T-helper 17 cell (primary cell): Measurements from ENCODE around the gene SFTA2. TPM values are rescaled to one million over a fixed set of nuclear protein-coding genes. Genes with fewer than 3 reads are reported as not detected.

ENCODE experiments used
- ATAC-seq: fragments of 150-1000 bp; cut with Tn5 transposase; 2 replicates; pipeline ENCODE4 v1.10.0; 2021; ENCODE audit warnings: mild to moderate bottlenecking, moderate library complexity
- DNase-seq, 3 donors: peaks; one replicate each; pipeline versions ENCODE4 v3.0.0 to v3.0.0-alpha.2; 2020 to 2021
- H3K9me3 ChIP-seq: one replicate; pipeline ENCODE4 v1.7.0; 2013; ENCODE audit warnings: low read length, mild to moderate bottlenecking; ENCODE audit not compliant: control insufficient read depth, poor library complexity, severe bottlenecking
- H3K27ac Mint-ChIP-seq: one replicate; pipeline ENCODE4 v1.8.0; 2022; ENCODE audit warnings: mild to moderate bottlenecking, moderate library complexity, mixed read lengths
- H3K27me3 Mint-ChIP-seq: one replicate; pipeline ENCODE4 v1.8.0; 2022; ENCODE audit warnings: mixed read lengths
- H3K36me3 Mint-ChIP-seq: one replicate; pipeline ENCODE4 v1.8.0; 2022; ENCODE audit warnings: low read depth, mixed read lengths
- H3K4me1 Mint-ChIP-seq: one replicate; pipeline ENCODE4 v1.8.0; 2022; ENCODE audit warnings: mild to moderate bottlenecking, mixed read lengths
- H3K4me3 Mint-ChIP-seq: one replicate; pipeline ENCODE4 v1.8.0; 2022; ENCODE audit warnings: mild to moderate bottlenecking, moderate library complexity, mixed read lengths
- total RNA-seq, 4 donors: library from RNA in 2 of 4; stranded (reverse) in 2 of 4; gene quantifications; one replicate each; pipeline ENCODE4 v1.2.3 and lab custom pipeline; 2022 to 2026

The SFTA2 gene
- total RNA-seq, 2 donors from 2014 or later = not detected

- H3K4me3 Mint-ChIP-seq = no peak overlapping the region
- peaks cover 40% of the 10 kb centered on the region for H3K4me1 Mint-ChIP-seq
- peaks cover 7% of the 10 kb centered on the region for H3K27me3 Mint-ChIP-seq
- no peak for ATAC-seq
- no peak overlapping the region for H3K27ac Mint-ChIP-seq
- H3K36me3 Mint-ChIP-seq = peaks cover 2% of the 10 kb centered on the region
- DNase-seq = no peak
- no peaks in the 10 kb centered on the region for H3K9me3 ChIP-seq
Observed at GRCh38 chr6:30882204-30882758, 49.7 kb downstream of the SFTA2 start.

DNA sequence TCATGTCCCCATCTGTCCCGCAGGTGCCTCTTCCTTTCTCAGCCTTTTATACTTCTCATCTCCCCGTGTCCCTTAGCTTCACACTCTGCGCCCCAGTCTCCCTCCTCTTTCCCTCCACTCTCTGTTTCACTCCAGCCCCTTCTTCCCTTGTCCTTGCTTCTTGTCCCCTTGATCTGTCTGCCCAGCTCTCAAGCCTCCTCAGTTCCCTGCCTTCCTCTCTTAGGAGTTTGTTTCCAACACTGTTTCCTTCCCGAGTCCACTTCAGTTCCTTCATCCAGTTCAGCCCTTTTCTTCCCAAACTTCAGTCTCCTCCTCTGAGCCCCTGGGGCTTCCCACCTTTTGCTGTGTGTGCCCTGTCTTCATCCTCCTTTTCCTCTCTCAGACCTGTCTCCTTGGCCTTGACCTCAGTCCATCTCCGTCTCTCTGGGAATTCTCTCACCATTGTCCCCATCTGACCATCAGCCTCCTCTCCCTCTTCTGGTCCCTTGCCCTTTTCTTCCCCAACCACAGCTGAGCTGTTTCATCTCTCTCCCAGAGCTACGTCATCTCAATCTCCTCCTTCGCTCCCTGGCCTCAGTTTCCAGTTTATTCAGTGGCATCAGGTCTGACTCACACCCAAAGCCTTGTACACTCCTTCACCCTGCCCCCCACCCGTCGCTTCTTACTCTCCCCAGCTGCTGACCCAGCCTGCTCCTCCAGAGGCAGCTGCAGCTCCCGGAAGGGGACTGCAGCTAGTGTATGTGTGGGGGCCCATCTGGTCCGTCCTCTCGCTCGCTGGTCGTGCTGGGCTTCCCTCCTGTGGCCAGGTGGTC, 50.4 kb downstream of the SFTA2 start:
- Mint-ChIP-seq H3K4me3 (peak overlapping the region; percentile 41), H3K27ac (no peak overlapping the region), H3K27me3 (peaks cover 6% of the 10 kb centered on the region), H3K4me1 (peaks cover 38% of the 10 kb centered on the region), H3K36me3 (peaks cover 2% of the 10 kb centered on the region)
- no peak for ATAC-seq
- H3K9me3 ChIP-seq = no peaks in the 10 kb centered on the region
- DNase-seq = no peak

Other genes with a start within 250 kb of the SFTA2 start
- 100 to 1,000 TPM in 1 of 2 donors, 10 to 100 TPM in 1; 99.5 to 117 TPM for gene PPP1R18, start 245.5 kb downstream of the SFTA2 start, total RNA-seq
- 1 to 10 TPM; 4.7 to 5.6 TPM for gene NRM, start 241.2 kb downstream of the SFTA2 start, total RNA-seq
- gene MDC1, start 214.9 kb downstream of the SFTA2 start, total RNA-seq = 10 to 100 TPM; 37.4 to 46.5 TPM
- 100 to 1,000 TPM; 104 to 108 TPM for gene TUBB, start 211.8 kb downstream of the SFTA2 start, total RNA-seq
- gene FLOT1, start 189.5 kb downstream of the SFTA2 start, total RNA-seq = 10 to 100 TPM; 25.6 to 39.0 TPM
- 10 to 100 TPM in 1 of 2 donors, 1 to 10 TPM in 1; 9.6 to 11.3 TPM for gene IER3, start 187.6 kb downstream of the SFTA2 start, total RNA-seq
- gene DDR1, start 47.7 kb downstream of the SFTA2 start, total RNA-seq = 1 to 10 TPM; 1.8 to 5.6 TPM
- gene GTF2H4, start 24.0 kb downstream of the SFTA2 start, total RNA-seq = 10 to 100 TPM; 11.6 to 19.7 TPM
- 10 to 100 TPM; 24.4 to 30.5 TPM for gene VARS2, start 17.9 kb downstream of the SFTA2 start, total RNA-seq
- not detected for gene MUCL3, start 8.8 kb upstream of the SFTA2 start, total RNA-seq
- not detected for gene MUC21, start 51.5 kb upstream of the SFTA2 start, total RNA-seq
- not detected for gene MUC22, start 78.3 kb upstream of the SFTA2 start, total RNA-seq
- not detected for gene C6orf15, start 180.4 kb upstream of the SFTA2 start, total RNA-seq
- gene PSORS1C1, start 182.6 kb upstream of the SFTA2 start, total RNA-seq = not detected
- gene CDSN, start 188.3 kb upstream of the SFTA2 start, total RNA-seq = not detected
- not detected for gene PSORS1C2, start 206.9 kb upstream of the SFTA2 start, total RNA-seq
- gene CCHCR1, start 225.6 kb upstream of the SFTA2 start, total RNA-seq = 10 to 100 TPM; 17.9 to 18.0 TPM
- gene TCF19, start 226.4 kb upstream of the SFTA2 start, total RNA-seq = 1 to 10 TPM; 3.7 to 4.1 TPM
- gene POU5F1, start 238.5 kb upstream of the SFTA2 start, total RNA-seq = not detected